ENCODE results near the gene CCDC137.

- TF ChIP-seq CTCF (IDR thresholded peaks at IDR 0.05) (no peak), EZH2 (IDR thresholded peaks at IDR 0.05) (no peak), EZH2phosphoT487 (IDR thresholded peaks at IDR 0.05) (no peak)
These were observed 7.2 kb downstream of the CCDC137 start for GRCh38 chr17:81673561-81674258.

All from neural progenitor cell (in vitro differentiated cells).